Neural progenitor cell (in vitro differentiated cells): ENCODE data around the gene CCR7. TPM values are rescaled to one million over a fixed set of nuclear protein-coding genes. Genes with fewer than 3 reads are reported as not detected.

ENCODE experiments used
- DNase-seq: peaks from one replicate; pipeline ENCODE4 v3.0.0-alpha.2; 2016; ENCODE audit warnings: low spot score
- H2AFZ ChIP-seq: fragments of 200-600 bp; sonication (generic); replicated peaks from 2 replicates; pipeline ENCODE4 v1.6.1; 2016; ENCODE audit warnings: antibody characterized with exemption
- H3F3A ChIP-seq: fragments of 200-600 bp; sonication (generic); 2 replicates; pipeline ENCODE4 v1.6.1; 2016; ENCODE audit warnings: antibody characterized with exemption, low read depth
- H3K27ac ChIP-seq: fragments of 200-600 bp; sonication (generic); 2 replicates; pipeline ENCODE4 v1.5.1; 2016; ENCODE audit warnings: mild to moderate bottlenecking
- H3K27me3 ChIP-seq: fragments of 200-600 bp; sonication (generic); 2 replicates; pipeline ENCODE4 v1.6.1; 2016; ENCODE audit warnings: mild to moderate bottlenecking, moderate library complexity
- H3K36me3 ChIP-seq: fragments of 200-600 bp; sonication (generic); 2 replicates; pipeline ENCODE4 v1.5.1; 2016
- H3K4me1 ChIP-seq: fragments of 200-600 bp; sonication (generic); 2 replicates; pipeline ENCODE4 v1.6.1; 2016; ENCODE audit warnings: mixed run types
- H3K4me2 ChIP-seq: fragments of 200-600 bp; sonication (generic); 2 replicates; pipeline ENCODE4 v1.6.1; 2016
- H3K4me3 ChIP-seq: fragments of 200-600 bp; sonication (generic); 2 replicates; pipeline ENCODE4 v1.5.1; 2016
- H3K79me2 ChIP-seq: fragments of 200-600 bp; sonication (generic); 2 replicates; pipeline ENCODE4 v1.6.1; 2016; ENCODE audit warnings: low read depth
- H3K9ac ChIP-seq: fragments of 200-600 bp; sonication (generic); 2 replicates; pipeline ENCODE4 v1.6.1; 2016
- H3K9me3 ChIP-seq: fragments of 200-600 bp; sonication (generic); 2 replicates; pipeline ENCODE4 v1.5.1; 2016; ENCODE audit warnings: low read depth
- H4K20me1 ChIP-seq: fragments of 200-600 bp; sonication (generic); 2 replicates; pipeline ENCODE4 v1.6.1; 2016; ENCODE audit warnings: low read depth
- H3K27ac Mint-ChIP-seq: 3 replicates; pipeline ENCODE4 v1.8.0; 2021; ENCODE audit warnings: mixed read lengths
- H3K27me3 Mint-ChIP-seq: 2 replicates; pipeline ENCODE4 v1.8.0; 2022; ENCODE audit warnings: low read depth, mild to moderate bottlenecking, inconsistent platforms, moderate library complexity, mixed read lengths; ENCODE audit not compliant: insufficient read depth
- H3K36me3 Mint-ChIP-seq: 3 replicates; pipeline ENCODE4 v1.8.0; 2021; ENCODE audit warnings: mixed read lengths
- H3K4me1 Mint-ChIP-seq: 3 replicates; pipeline ENCODE4 v1.8.0; 2021; ENCODE audit warnings: mixed read lengths
- H3K4me3 Mint-ChIP-seq: 3 replicates; pipeline ENCODE4 v1.8.0; 2021; ENCODE audit warnings: mild to moderate bottlenecking, moderate library complexity, mixed read lengths
- H3K9me3 Mint-ChIP-seq: 3 replicates; pipeline ENCODE4 v1.8.0; 2020; ENCODE audit warnings: mixed read lengths
- EZH2 ChIP-seq: fragments of 200-600 bp; sonication (generic); IDR thresholded peaks from 2 replicates; pipeline ENCODE4 v1.6.1; 2017; ENCODE audit warnings: antibody characterized with exemption, mild to moderate bottlenecking, moderate library complexity
- EZH2phosphoT487 ChIP-seq: fragments of 200-600 bp; sonication (generic); IDR thresholded peaks from 2 replicates; pipeline ENCODE4 v1.6.1; 2017; ENCODE audit warnings: antibody characterized with exemption
- total RNA-seq: library from RNA; depleted of rRNA; stranded (reverse); fragments of >200 nt; gene quantifications from 2 replicates; pipeline ENCODE4 v1.2.3, GENCODE V29; 2015; ENCODE audit warnings: low replicate concordance
- TF ChIP-seq, protein P1 (sequence below): fragments of 200-600 bp; sonication (generic); IDR thresholded peaks from 2 replicates; pipeline ENCODE4 v1.5.1; 2017; ENCODE audit warnings: antibody characterized with exemption, mild to moderate bottlenecking

Gene CCR7, protein sequence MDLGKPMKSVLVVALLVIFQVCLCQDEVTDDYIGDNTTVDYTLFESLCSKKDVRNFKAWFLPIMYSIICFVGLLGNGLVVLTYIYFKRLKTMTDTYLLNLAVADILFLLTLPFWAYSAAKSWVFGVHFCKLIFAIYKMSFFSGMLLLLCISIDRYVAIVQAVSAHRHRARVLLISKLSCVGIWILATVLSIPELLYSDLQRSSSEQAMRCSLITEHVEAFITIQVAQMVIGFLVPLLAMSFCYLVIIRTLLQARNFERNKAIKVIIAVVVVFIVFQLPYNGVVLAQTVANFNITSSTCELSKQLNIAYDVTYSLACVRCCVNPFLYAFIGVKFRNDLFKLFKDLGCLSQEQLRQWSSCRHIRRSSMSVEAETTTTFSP
- 0.37 TPM in 1 of 2 replicates, not detected in the other for total RNA-seq

DNA sequence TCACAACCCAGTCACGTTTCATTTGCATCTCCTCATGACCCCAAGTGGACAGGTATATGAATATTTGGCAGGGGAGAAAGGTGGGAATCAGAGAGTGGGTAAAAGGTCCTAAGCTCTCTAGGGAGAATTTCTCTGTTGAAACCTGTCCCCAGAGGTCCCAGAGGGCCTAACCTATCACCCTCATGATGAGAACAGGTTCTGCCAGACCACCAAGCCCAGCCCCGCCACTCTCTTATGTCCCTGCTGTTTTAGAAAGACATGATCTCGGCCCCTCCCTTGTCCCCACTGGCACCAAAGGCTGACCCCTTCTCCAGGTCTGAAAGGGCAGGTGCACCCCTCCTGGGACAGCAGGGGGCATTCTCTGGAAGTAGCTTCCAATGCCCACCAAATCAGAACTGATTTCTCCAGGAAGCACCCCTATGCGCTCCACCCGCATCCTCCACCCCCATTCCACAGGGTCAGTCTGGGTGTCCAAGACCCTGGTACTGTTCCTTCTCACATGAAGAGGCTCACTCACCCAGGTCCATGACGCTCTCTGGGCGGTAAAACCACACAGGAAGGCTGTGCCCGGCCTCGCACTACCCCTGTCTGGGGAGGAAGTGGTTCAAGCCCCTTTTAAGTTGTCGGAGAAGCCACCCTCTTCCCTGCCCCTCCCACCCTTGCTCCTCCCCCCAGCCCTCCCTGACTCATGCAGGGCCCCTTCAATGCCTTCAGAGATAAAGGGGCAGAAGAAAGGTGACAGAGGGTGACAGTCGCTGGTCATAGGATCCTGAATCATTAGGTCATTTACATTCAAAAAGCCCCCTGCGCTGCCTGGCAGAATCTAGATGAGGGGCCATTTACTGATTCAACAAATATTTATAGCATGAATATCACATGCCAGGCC is at the start of gene CCR7:
CCR7 (minus strand) TSS at position 590 of the 886 bp plus-strand sequence; CDS start at position 527, 63 bp downstream.
- no peak for DNase-seq
- no peak within 1 kb of the TSS for H2AFZ ChIP-seq
- H3K4me1 ChIP-seq = peaks cover 6% of the 10 kb centered on the region
- Mint-ChIP-seq H3K36me3 (no peaks in the 10 kb centered on the region), H3K4me3 (no peak within 1 kb of the TSS), H3K4me1 (peaks cover 9% of the 10 kb centered on the region), H3K27ac (no peak within 1 kb of the TSS), H3K27me3 (no peaks in the 10 kb centered on the region), H3K9me3 (peaks cover 6% of the 10 kb centered on the region)
- H3K27ac ChIP-seq = no peak within 1 kb of the TSS
- H3F3A ChIP-seq = no peaks in the 10 kb centered on the region
- no peaks in the 10 kb centered on the region for H3K27me3 ChIP-seq
- no peaks in the 10 kb centered on the region for H3K36me3 ChIP-seq
- no peak within 1 kb of the TSS for H3K9ac ChIP-seq
- H3K79me2 ChIP-seq = no peaks in the 10 kb centered on the region
- H4K20me1 ChIP-seq = no peaks in the 10 kb centered on the region
- no peak within 1 kb of the TSS for H3K4me3 ChIP-seq
- TF ChIP-seq, protein P1, sequence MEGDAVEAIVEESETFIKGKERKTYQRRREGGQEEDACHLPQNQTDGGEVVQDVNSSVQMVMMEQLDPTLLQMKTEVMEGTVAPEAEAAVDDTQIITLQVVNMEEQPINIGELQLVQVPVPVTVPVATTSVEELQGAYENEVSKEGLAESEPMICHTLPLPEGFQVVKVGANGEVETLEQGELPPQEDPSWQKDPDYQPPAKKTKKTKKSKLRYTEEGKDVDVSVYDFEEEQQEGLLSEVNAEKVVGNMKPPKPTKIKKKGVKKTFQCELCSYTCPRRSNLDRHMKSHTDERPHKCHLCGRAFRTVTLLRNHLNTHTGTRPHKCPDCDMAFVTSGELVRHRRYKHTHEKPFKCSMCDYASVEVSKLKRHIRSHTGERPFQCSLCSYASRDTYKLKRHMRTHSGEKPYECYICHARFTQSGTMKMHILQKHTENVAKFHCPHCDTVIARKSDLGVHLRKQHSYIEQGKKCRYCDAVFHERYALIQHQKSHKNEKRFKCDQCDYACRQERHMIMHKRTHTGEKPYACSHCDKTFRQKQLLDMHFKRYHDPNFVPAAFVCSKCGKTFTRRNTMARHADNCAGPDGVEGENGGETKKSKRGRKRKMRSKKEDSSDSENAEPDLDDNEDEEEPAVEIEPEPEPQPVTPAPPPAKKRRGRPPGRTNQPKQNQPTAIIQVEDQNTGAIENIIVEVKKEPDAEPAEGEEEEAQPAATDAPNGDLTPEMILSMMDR = no peak
- no peak for TF ChIP-seq EZH2phosphoT487
- TF ChIP-seq EZH2 = no peak
- peaks cover 18% of the 10 kb centered on the region for H3K9me3 ChIP-seq
- H3K4me2 ChIP-seq = no peak within 1 kb of the TSS

DNA sequence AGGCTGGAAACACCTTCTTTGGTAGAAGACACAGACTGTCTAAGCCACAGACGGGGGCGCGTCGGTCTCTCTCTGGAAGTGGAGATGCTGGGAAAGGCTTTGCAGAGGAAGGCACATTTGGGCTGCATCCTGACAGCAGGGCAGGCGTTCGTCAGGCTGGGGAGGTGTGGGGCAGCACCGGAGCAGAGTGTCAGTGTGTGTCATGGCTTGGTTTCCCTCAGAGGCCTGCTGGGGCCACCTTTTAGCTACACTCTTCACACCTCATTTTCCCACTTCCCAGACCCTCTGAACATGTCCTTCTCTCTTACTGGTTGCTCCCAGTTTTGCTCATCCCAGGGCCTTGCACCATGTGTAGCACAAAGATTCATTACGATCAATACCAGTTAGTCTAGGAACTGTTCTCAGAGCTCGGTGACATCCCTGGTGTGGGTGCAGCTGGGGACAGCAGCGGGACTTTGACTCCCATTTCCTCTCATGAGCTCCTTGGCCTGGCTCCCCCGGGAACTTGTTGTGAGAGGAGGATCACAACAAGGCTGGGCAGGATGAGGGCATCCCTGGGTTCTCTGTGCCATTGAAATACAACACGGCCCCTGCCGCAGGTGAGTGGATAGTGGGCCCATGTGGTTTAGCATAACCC is 49.3 kb upstream of the CCR7 start:
- Mint-ChIP-seq H3K27me3 (peaks cover 9% of the 10 kb centered on the region), H3K36me3 (no peaks in the 10 kb centered on the region)
- H3K4me3 ChIP-seq = no peak overlapping the region

DNA sequence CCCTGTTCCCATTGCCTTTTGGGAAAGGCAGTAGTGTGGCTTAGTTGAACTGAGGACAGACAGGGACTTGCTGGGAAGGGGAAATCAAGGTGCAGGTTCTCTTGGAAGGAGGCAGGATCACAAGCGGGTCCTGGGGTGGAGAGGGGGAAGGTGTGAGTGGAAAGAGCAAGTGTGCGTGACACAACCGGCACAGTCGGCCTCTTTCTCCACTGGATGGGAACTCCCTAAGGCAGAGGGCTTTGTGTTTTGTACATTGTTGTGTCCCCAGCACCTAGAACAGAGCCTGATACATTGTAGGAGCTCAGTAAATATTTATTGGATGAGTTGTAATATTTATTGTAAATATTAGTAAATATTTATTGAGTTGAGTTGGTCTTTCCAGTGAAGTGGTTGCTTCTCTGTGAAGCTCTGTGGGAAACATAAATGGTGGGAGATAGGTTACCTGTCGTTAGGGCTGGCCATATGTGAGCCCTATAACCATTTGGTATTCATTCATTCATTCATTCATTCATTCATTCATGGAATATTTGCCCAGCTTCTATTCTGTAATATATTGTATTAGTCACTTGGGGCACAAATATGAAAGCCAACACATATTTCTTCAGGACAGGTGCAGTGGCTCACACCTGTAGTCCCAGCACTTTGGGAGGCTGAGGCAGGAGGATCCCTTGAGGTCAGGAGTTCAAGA is 48.3 kb upstream of the CCR7 start:
- Histone ChIP-seq H3K4me1 (no peaks in the 10 kb centered on the region), H3K36me3 (no peaks in the 10 kb centered on the region), H3K27ac (no peak overlapping the region), H3F3A (no peaks in the 10 kb centered on the region), H3K9me3 (no peaks in the 10 kb centered on the region), H3K9ac (no peak overlapping the region), H3K27me3 (no peaks in the 10 kb centered on the region), H3K4me2 (no peak overlapping the region), H2AFZ (no peak overlapping the region), H4K20me1 (no peaks in the 10 kb centered on the region), H3K4me3 (no peak overlapping the region), H3K79me2 (no peaks in the 10 kb centered on the region)
- DNase-seq = no peak
- Mint-ChIP-seq H3K9me3 (no peaks in the 10 kb centered on the region), H3K27ac (no peak overlapping the region), H3K27me3 (peaks cover 7% of the 10 kb centered on the region), H3K36me3 (no peaks in the 10 kb centered on the region), H3K4me3 (no peak overlapping the region), H3K4me1 (peaks cover 2% of the 10 kb centered on the region)
- TF ChIP-seq EZH2phosphoT487 (no peak), EZH2 (no peak)
- TF ChIP-seq, protein P1 = no peak

More for the DNA sequence above, 49.3 kb upstream of the CCR7 start:
- DNase-seq = no peak
- H3K4me1 ChIP-seq = no peaks in the 10 kb centered on the region
- peaks cover 5% of the 10 kb centered on the region for H3K27me3 ChIP-seq
- Mint-ChIP-seq H3K27ac (no peak overlapping the region), H3K4me3 (no peak overlapping the region), H3K9me3 (no peaks in the 10 kb centered on the region), H3K4me1 (peaks cover 2% of the 10 kb centered on the region)
- H4K20me1 ChIP-seq = no peaks in the 10 kb centered on the region
- no peak overlapping the region for H3K27ac ChIP-seq
- H3K9me3 ChIP-seq = no peaks in the 10 kb centered on the region
- H2AFZ ChIP-seq = no peak overlapping the region
- H3K36me3 ChIP-seq = no peaks in the 10 kb centered on the region
- no peak overlapping the region for H3K4me2 ChIP-seq
- TF ChIP-seq EZH2 (no peak), EZH2phosphoT487 (no peak)
- TF ChIP-seq, protein P1 = no peak
- no peak overlapping the region for H3K9ac ChIP-seq
- no peaks in the 10 kb centered on the region for H3K79me2 ChIP-seq
- H3F3A ChIP-seq = no peaks in the 10 kb centered on the region
